ENCODE data around the gene IFT74.

- TF ChIP-seq POLR2A (IDR thresholded peaks at IDR 0.05) (no peak), CTCF (IDR thresholded peaks at IDR 0.05) (no peak)
Observed at GRCh38 chr9:27019589-27019988, 63.4 kb downstream of the IFT74 start.

Data from uterus (tissue), 2 donors.